Ascending aorta (tissue), 2 donors: ENCODE measurements around the gene KRT35. TPM values are rescaled to one million over a fixed set of nuclear protein-coding genes. Genes with fewer than 3 reads are reported as not detected.

Experiments used
- DNase-seq, 2 donors: peaks; one replicate each; pipeline ENCODE4 v3.0.0-alpha.2; 2019; ENCODE audit warnings: low spot score in 2 of 2
- H3K27ac ChIP-seq, 2 donors: fragments of 200-600 bp; sonication (generic); one replicate each; pipeline ENCODE4 v1.5.1; 2016 to 2017; ENCODE audit warnings: mild to moderate bottlenecking in 1 of 2
- H3K27me3 ChIP-seq: fragments of 200-600 bp; sonication (generic); one replicate; pipeline ENCODE4 v1.5.1; 2017
- H3K36me3 ChIP-seq, 2 donors: fragments of 200-600 bp; sonication (generic); one replicate each; pipeline ENCODE4 v1.5.1; 2016
- H3K4me1 ChIP-seq, 2 donors: fragments of 200-600 bp; sonication (generic); one replicate each; pipeline ENCODE4 v1.5.1; 2016 to 2017; ENCODE audit warnings: mild to moderate bottlenecking in 1 of 2
- H3K4me3 ChIP-seq, 2 donors: fragments of 200-600 bp; sonication (generic); one replicate each; pipeline ENCODE4 v1.5.1; 2016 to 2017; ENCODE audit warnings: mild to moderate bottlenecking in 1 of 2
- H3K9me3 ChIP-seq, 2 donors: fragments of 200-600 bp; sonication (generic); one replicate each; pipeline ENCODE4 v1.5.1; 2016
- intact Hi-C: fragments of 100-400 bp; cut with DNase I; formaldehyde crosslinking; loops from one replicate; pipeline ENCODE4 v1.15.1; 2023
- total RNA-seq: library from RNA; depleted of rRNA; stranded (reverse); fragments of >200 nt; gene quantifications from one replicate; pipeline ENCODE4 v1.1.0, GENCODE V29; 2016
- TF ChIP-seq, protein P1 (sequence below), 3 experiments: fragments of 200-600 bp in 2 of 3; fragments of 450-650 bp in 1 of 3; sonication (generic) in 2 of 3; IDR thresholded peaks; one replicate each; pipeline ENCODE4 v1.5.1; 2016 to 2019; ENCODE audit warnings: antibody characterized with exemption in 3 of 3, mild to moderate bottlenecking in 1 of 3, moderate library complexity in 1 of 3

Gene KRT35
- total RNA-seq, 1 donor from 2014 or later: not detected

DNA sequence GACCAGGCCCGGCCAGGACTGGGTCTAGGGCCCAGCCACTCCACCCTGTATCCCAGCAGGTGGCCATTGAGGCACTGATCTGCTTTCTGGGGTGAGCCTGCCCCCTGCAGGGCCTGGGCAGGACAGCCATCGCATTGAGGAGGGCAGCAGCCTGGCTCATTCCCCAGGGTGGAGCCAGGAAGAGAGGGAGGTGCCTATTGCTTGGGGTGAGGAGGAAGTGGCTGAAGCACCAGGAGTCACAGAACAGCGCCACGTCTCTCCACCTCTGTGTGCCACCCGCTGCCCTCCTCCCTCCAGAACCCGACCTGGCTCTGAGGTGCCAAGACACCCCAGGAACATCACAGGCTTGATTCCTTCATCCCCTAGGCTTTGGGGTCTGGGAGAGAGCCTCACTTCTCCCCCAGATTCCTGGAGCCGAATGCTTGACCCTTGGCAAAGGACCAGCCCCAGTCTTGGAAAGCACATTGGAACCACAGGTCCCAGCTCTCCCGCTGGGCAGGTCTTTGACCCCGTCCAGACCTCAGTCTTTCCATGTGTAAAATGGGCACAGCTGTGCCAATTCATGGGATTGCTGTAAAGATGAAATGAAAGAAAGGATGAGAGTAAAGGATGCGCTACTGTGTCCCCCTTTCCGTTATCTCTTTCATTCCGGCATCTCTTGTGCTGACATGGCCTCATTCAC, 16.0 kb upstream of the KRT35 start:
- DNase-seq: peak; percentile 23 to 71
- H3K4me3 ChIP-seq: no peak overlapping the region
- intact Hi-C loops: no loop called here
- no peaks in the 10 kb centered on the region for H3K27me3 ChIP-seq
- no peaks in the 10 kb centered on the region for H3K4me1 ChIP-seq
- H3K36me3 ChIP-seq: no peaks in the 10 kb centered on the region
- no peak overlapping the region for H3K27ac ChIP-seq
- H3K9me3 ChIP-seq: no peaks in the 10 kb centered on the region
- TF ChIP-seq, protein P1, sequence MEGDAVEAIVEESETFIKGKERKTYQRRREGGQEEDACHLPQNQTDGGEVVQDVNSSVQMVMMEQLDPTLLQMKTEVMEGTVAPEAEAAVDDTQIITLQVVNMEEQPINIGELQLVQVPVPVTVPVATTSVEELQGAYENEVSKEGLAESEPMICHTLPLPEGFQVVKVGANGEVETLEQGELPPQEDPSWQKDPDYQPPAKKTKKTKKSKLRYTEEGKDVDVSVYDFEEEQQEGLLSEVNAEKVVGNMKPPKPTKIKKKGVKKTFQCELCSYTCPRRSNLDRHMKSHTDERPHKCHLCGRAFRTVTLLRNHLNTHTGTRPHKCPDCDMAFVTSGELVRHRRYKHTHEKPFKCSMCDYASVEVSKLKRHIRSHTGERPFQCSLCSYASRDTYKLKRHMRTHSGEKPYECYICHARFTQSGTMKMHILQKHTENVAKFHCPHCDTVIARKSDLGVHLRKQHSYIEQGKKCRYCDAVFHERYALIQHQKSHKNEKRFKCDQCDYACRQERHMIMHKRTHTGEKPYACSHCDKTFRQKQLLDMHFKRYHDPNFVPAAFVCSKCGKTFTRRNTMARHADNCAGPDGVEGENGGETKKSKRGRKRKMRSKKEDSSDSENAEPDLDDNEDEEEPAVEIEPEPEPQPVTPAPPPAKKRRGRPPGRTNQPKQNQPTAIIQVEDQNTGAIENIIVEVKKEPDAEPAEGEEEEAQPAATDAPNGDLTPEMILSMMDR (IDR thresholded peaks at IDR 0.05): peak in 2 of 3 experiments; percentile 38 to 41

- no peak overlapping the region for H3K4me3 ChIP-seq
- H3K27me3 ChIP-seq: no peaks in the 10 kb centered on the region
- H3K27ac ChIP-seq: no peak overlapping the region
- no peaks in the 10 kb centered on the region for H3K36me3 ChIP-seq
- no peaks in the 10 kb centered on the region for H3K9me3 ChIP-seq
- intact Hi-C loops: no loop called here
- no peak for DNase-seq
- no peaks in the 10 kb centered on the region for H3K4me1 ChIP-seq
- TF ChIP-seq, protein P1 (IDR thresholded peaks at IDR 0.05): no peak
Observed at GRCh38 chr17:41494524-41494923, 13.6 kb upstream of the KRT35 start.

DNA sequence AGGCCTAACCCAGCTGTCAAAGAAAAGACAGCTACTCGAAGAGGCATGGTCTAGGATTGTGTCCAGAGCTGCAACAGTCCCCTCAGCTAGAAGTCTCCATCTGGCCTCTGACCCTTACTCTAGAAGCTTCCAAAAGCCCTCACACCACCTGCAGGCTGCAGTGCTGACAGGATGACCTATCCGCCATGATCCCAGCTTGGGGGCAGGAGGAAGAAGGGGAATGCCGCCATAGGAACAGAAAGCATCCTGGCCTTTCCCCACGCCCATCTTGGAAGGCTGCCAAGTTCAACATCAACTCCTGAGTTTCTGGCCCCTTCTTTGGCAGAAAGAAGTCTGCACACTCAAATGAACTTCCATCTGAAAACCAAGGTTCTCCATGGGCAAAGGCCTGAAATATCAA, 11.8 kb upstream of the KRT35 start:
- intact Hi-C loops: no loop called here

DNA sequence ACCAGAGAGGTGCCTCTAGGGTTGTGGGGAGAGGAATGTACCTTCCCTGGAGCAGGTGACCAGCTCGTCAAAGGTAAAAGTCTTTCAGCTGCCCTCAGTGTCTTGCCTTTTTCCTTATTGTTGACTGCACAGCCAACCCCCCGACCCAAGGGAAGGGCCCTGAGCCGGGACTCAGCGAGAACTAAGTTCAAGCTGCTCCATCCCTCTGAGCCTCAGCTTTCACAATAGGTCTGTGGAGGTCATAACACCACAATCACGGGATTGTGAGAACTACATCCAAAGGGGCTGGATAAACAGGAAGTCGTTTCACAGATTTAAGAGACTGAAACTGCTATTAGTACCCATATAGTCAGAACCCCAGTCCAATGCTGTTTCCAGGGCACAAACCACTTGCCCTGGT, 11.4 kb upstream of the KRT35 start:
- no peak for DNase-seq
- Histone ChIP-seq H3K4me1 (no peaks in the 10 kb centered on the region), H3K9me3 (no peaks in the 10 kb centered on the region), H3K36me3 (no peaks in the 10 kb centered on the region), H3K27me3 (no peaks in the 10 kb centered on the region), H3K4me3 (no peak overlapping the region), H3K27ac (no peak overlapping the region)
- intact Hi-C loops: no loop called here
- TF ChIP-seq, protein P1 (IDR thresholded peaks at IDR 0.05): no peak

More for the DNA sequence above, 11.8 kb upstream of the KRT35 start:
- H3K27ac ChIP-seq: no peak overlapping the region
- H3K4me3 ChIP-seq: no peak overlapping the region
- H3K9me3 ChIP-seq: no peaks in the 10 kb centered on the region
- no peaks in the 10 kb centered on the region for H3K36me3 ChIP-seq
- H3K4me1 ChIP-seq: no peaks in the 10 kb centered on the region
- DNase-seq: no peak
- TF ChIP-seq, protein P1 (IDR thresholded peaks at IDR 0.05): no peak
- no peaks in the 10 kb centered on the region for H3K27me3 ChIP-seq

- TF ChIP-seq, protein P1 (IDR thresholded peaks at IDR 0.05): no peak
- intact Hi-C loops: no loop called here
- no peaks in the 10 kb centered on the region for H3K36me3 ChIP-seq
- H3K27me3 ChIP-seq: no peaks in the 10 kb centered on the region
- H3K4me3 ChIP-seq: no peak overlapping the region
- H3K27ac ChIP-seq: no peak overlapping the region
- DNase-seq: no peak
- H3K9me3 ChIP-seq: no peaks in the 10 kb centered on the region
- H3K4me1 ChIP-seq: no peaks in the 10 kb centered on the region
Observed at GRCh38 chr17:41491476-41491875, 10.5 kb upstream of the KRT35 start.
